C4-2B (cell line): ENCODE measurements around the gene PDGFA.

Experiments used
- CTCF ChIP-seq: fragments of 450-650 bp; conservative IDR thresholded peaks from 2 replicates; pipeline ENCODE4 v1.5.1; 2017; ENCODE audit warnings: mild to moderate bottlenecking
- ZFX ChIP-seq: fragments of 450-650 bp; IDR thresholded peaks from 2 replicates; pipeline ENCODE4 v1.6.1; 2017

GRCh38 chr7:536231-536630 is 16.6 kb upstream of the PDGFA start:
- TF ChIP-seq CTCF (no peak), ZFX (no peak)
